CD1c-positive myeloid dendritic cell (primary cell): Measurements from ENCODE around the gene PIK3C2G.

Experiments used
- DNase-seq: peaks from one replicate; pipeline ENCODE4 v3.0.0-alpha.2; 2016; ENCODE audit errors: extremely low spot score

The PIK3C2G gene

GRCh38 chr12:18415227-18415626, 153.9 kb downstream of the PIK3C2G start:
- no peak for DNase-seq

- DNase-seq = no peak
Measured at GRCh38 chr12:18416412-18416811, 155.1 kb downstream of the PIK3C2G start.

GRCh38 chr12:18419311-18419710, 158.0 kb downstream of the PIK3C2G start:
- DNase-seq = no peak

- DNase-seq = no peak
Measured at GRCh38 chr12:18421867-18422266, 160.5 kb downstream of the PIK3C2G start.

- DNase-seq = no peak
Measured at GRCh38 chr12:18422871-18423270, 161.6 kb downstream of the PIK3C2G start.

- DNase-seq = no peak
Measured at GRCh38 chr12:18424857-18425256, 163.5 kb downstream of the PIK3C2G start.

GRCh38 chr12:18427520-18427919, 166.2 kb downstream of the PIK3C2G start:
- DNase-seq = no peak

GRCh38 chr12:18428416-18428815, 167.1 kb downstream of the PIK3C2G start:
- DNase-seq = no peak

GRCh38 chr12:18429366-18429765, 168.0 kb downstream of the PIK3C2G start:
- no peak for DNase-seq

- DNase-seq = peak; percentile 9
Measured at GRCh38 chr12:18430425-18431048, 169.2 kb downstream of the PIK3C2G start.

- no peak for DNase-seq
Measured at GRCh38 chr12:18431771-18432170, 170.5 kb downstream of the PIK3C2G start.

GRCh38 chr12:18432206-18432605, 170.9 kb downstream of the PIK3C2G start:
- DNase-seq = no peak

- no peak for DNase-seq
Measured at GRCh38 chr12:18436170-18436569, 174.9 kb downstream of the PIK3C2G start.

GRCh38 chr12:18439541-18439940, 178.2 kb downstream of the PIK3C2G start:
- DNase-seq = no peak

- no peak for DNase-seq
Measured at GRCh38 chr12:18443768-18444437, 182.6 kb downstream of the PIK3C2G start.

- no peak for DNase-seq
Measured at GRCh38 chr12:18446061-18446644, 184.8 kb downstream of the PIK3C2G start.

- no peak for DNase-seq
Measured at GRCh38 chr12:18454330-18454729, 193.0 kb downstream of the PIK3C2G start.

- DNase-seq = no peak
Measured at GRCh38 chr12:18456344-18456743, 195.0 kb downstream of the PIK3C2G start.

GRCh38 chr12:18457362-18457761, 196.0 kb downstream of the PIK3C2G start:
- no peak for DNase-seq

GRCh38 chr12:18461758-18462157, 200.4 kb downstream of the PIK3C2G start:
- no peak for DNase-seq

- DNase-seq = no peak
Measured at GRCh38 chr12:18462442-18462841, 201.1 kb downstream of the PIK3C2G start.

GRCh38 chr12:18467620-18468245, 206.4 kb downstream of the PIK3C2G start:
- DNase-seq = no peak
